HG03457 (cell line): Measurements from ENCODE around the gene RNF207.

Experiments
- ATAC-seq: cut with Tn5 transposase; IDR thresholded peaks from one replicate; pipeline ENCODE4 v1.9.1; 2021; ENCODE audit warnings: moderate number of reproducible peaks; ENCODE audit not compliant: unreplicated experiment

RNF207 gene

DNA sequence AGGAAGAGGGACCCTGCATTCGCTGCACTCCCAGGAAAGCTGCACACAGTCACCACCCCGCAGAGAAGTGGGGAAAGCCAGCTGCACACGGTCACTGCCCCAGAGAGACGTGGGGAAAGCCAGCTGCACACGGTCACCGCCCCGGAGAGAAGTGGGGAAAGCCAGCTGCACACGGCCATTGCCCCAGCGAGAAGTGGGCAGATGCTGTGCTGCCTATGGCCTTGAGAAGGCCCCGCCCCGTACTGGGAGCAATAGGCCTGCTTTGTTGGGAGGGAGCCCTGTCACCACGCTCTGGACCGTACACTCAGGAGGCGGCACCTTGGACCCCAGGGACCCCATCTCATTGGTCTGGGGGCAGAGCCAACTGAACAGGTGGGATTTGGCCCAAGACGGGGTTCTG is 59.2 kb downstream of the RNF207 start:
- no peak for ATAC-seq

DNA sequence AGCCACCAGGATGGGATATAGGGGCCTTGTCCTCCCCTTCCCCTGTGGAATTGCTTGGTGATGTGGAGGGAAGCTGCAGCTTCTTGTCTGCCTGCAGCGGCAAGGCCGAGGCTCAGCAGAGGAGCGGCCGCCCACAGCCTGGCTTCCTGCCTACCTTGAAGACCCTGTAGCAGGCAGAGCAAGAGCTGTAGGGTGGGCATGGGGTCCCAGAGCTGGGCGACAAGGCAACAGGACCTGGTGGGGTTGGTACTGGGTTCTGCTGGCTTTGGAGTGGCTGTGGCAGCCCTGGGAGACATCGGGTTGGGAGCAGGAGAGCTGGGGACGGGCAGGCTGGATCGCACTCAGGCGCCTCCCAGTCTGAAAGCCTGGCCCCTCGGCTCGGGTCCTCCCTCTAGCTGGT is 60.7 kb downstream of the RNF207 start:
- ATAC-seq = no peak

DNA sequence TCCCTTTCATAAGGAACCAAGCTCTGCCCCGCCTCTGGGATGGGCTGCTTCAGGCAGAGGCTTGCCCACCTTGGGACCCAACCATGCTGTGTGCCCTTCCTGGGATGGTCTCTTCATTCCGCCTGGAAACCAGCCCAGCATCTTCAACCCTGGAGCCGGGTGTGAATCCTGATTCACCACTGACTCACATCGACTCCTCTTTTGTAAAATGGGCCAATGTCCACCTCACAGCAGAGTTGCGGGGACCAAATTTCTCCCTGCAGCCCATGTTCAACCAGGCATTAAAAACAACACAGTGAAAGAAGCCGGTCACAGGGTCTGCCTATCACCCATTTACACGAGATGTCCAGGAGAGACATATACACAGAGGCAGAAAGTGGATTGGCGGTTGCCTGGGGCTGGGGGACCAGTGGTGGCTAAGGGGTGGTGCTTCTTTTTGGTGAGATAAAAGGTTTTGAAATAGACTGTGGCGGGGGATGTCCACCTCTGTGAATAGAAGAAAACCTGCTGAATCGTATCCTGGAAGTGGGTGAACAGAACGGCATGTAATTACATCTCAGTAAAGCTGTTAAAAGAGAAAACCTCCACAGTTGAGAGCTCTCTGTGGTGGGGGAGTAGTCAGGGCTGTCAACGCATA is 61.9 kb downstream of the RNF207 start:
- no peak for ATAC-seq

GRCh38 chr1:6268415-6268814 is 62.5 kb downstream of the RNF207 start:
- ATAC-seq = no peak

DNA sequence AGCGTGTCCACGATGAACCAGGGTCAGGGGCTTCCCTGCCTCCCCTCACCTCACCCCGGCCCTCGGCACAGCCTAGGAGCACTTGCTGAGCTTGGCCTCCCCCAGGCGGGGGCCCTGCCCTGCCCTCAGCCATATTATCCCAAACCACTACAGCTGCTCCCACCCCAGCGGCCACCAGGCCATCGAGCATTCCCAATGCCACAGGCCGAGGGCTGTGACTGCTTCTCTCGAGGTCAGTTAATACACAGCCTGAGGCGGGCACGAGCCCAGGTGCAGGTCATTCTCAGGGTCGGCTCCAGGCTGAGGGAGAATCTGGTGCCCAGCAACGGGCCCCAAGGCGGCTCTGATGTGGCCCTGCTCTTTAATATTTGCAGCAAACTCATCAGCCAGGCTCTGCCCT is 63.4 kb downstream of the RNF207 start:
- no peak for ATAC-seq

- no peak for ATAC-seq
These were observed 63.9 kb downstream of the RNF207 start for GRCh38 chr1:6269720-6270400.

DNA sequence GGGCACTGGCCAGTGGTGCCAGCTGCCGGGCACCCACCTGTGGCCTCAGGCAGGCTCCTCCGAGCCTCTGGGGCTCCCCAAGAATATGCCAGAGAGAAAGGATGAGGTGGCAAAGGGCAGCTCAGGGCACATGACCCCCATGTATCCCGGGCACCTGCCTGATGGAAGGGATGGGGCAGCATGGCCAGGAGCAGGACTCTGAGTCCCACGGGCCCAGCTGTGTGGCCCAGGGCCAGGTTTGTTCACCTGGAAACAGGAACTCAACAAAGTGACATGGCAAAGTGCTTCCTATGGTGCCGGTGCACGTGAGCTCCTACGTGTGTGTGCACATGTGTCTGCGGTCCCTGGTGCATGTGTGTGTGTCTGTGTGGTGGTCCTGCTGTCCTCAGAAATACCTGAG is 64.5 kb downstream of the RNF207 start:
- ATAC-seq = no peak
